ENCODE results near the gene USP31. TPM values are rescaled to one million over a fixed set of nuclear protein-coding genes. Genes with fewer than 3 reads are reported as not detected.

USP31 gene
- total RNA-seq, 1 experiment from 2014 or later: 16.1 TPM

- DNase-seq: no peak
- no peaks in the 10 kb centered on the region for H3K9me3 ChIP-seq (ENCODE audit: control insufficient read depth, low read depth, low read length)
- no peak overlapping the region for H2AK5ac ChIP-seq (ENCODE audit: insufficient read length, low read length)
- peaks cover 13% of the 10 kb centered on the region; the same call in 1 of the 2 replicates for H3K79me2 ChIP-seq (ENCODE audit: insufficient read depth, low read length)
- H3K23ac ChIP-seq (ENCODE audit: insufficient read length, low read depth, low read length): no peak overlapping the region
- no peak for TF ChIP-seq CTCF (conservative IDR thresholded peaks at IDR 0.05)
- H4K91ac ChIP-seq (ENCODE audit: insufficient read length, low read depth, low read length): no peak overlapping the region
- H3T11ph ChIP-seq (ENCODE audit: low read length): no peak overlapping the region
- Mint-ChIP-seq H3K4me1 (peaks cover 21 to 37% of the 10 kb centered on the region in 2 experiments), H3K4me3 (no peak overlapping the region), H3K36me3 (ENCODE audit: insufficient read depth in 1 of 3, low read depth in 3 of 3) (peaks cover 0 to 11% (median 9%) of the 10 kb centered on the region in 3 experiments; a peak in 4 of 7 replicates), H3K9me3 (peaks cover 7% of the 10 kb centered on the region in 2 experiments; a peak in 2 of 5 replicates), H3K27ac (peak overlapping the region in 1 of 3 experiments; percentile 14; a peak in 1 of 7 replicates), H3K27me3 (ENCODE audit: low read depth) (no peaks in the 10 kb centered on the region)
- H3K27ac ChIP-seq (ENCODE audit: insufficient read length, low read depth, low read length): no peak overlapping the region
- H3K18ac ChIP-seq (ENCODE audit: insufficient read length, low read depth, low read length): no peak overlapping the region
- H3K4ac ChIP-seq (ENCODE audit: low read depth, low read length): no peak overlapping the region
- H2AFZ ChIP-seq (ENCODE audit: low read length): no peak overlapping the region
- no peak overlapping the region for H2BK12ac ChIP-seq (ENCODE audit: insufficient read length, low read depth, low read length)
- no peak overlapping the region for H2BK20ac ChIP-seq (ENCODE audit: low read depth, low read length, poor library complexity, severe bottlenecking)
- no peak overlapping the region for H2BK5ac ChIP-seq (ENCODE audit: insufficient read length, low read length)
- no peak overlapping the region for H3K4me2 ChIP-seq (ENCODE audit: insufficient read depth, insufficient read length, low read length)
- H3K9ac ChIP-seq (ENCODE audit: extremely low read depth, insufficient read length, low read length): no peak overlapping the region
- H4K8ac ChIP-seq (replicated peaks; ENCODE audit: insufficient read length, low read depth, low read length): no peak overlapping the region
- H3K56ac ChIP-seq (ENCODE audit: insufficient read length, low read depth, low read length): no peak overlapping the region
- H3K23me2 ChIP-seq (ENCODE audit: insufficient read length, low read depth, low read length, poor library complexity, severe bottlenecking): no peaks in the 10 kb centered on the region
- no peaks in the 10 kb centered on the region; the same call in 1 of the 2 replicates for H3K4me1 ChIP-seq (ENCODE audit: insufficient read depth, low read length)
- H3K14ac ChIP-seq (ENCODE audit: insufficient read depth, low read length): no peak overlapping the region
- no peak overlapping the region for H4K5ac ChIP-seq (ENCODE audit: insufficient read length, low read depth, low read length)
- H4K20me1 ChIP-seq (ENCODE audit: control insufficient read depth, insufficient read depth, insufficient read length): no peaks in the 10 kb centered on the region
- no peaks in the 10 kb centered on the region for H3K27me3 ChIP-seq (ENCODE audit: insufficient read depth, low read length)
- peaks cover 2% of the 10 kb centered on the region for H3K79me1 ChIP-seq (ENCODE audit: insufficient read depth, low read depth, low read length, poor library complexity, severe bottlenecking)
- H2BK120ac ChIP-seq (ENCODE audit: low read depth, low read length, poor library complexity, severe bottlenecking): no peak overlapping the region
- no CpG with 5 or more reads among the region's 1 CpG for WGBS (ENCODE audit: extremely low coverage, insufficient read length, low lambda C conversion rate)
- H2BK15ac ChIP-seq (ENCODE audit: low read depth, low read length): no peak overlapping the region
These were observed 17.8 kb downstream of the USP31 start for GRCh38 chr16:23131436-23131835.

All from H9 (cell line).